ENCODE measurements around the gene CLSTN3. TPM values are rescaled to one million over a fixed set of nuclear protein-coding genes. Genes with fewer than 3 reads are reported as not detected.
A peak's percentile ranks its signal among the peaks of the same experiment; 100 is the strongest.

CLSTN3 gene
- total and polyA plus RNA-seq, 2 of the 8 experiments (the other 6 are each of a cell fraction or from before 2014, with no cell fraction given) = 20.4 to 26.3 TPM

DNA sequence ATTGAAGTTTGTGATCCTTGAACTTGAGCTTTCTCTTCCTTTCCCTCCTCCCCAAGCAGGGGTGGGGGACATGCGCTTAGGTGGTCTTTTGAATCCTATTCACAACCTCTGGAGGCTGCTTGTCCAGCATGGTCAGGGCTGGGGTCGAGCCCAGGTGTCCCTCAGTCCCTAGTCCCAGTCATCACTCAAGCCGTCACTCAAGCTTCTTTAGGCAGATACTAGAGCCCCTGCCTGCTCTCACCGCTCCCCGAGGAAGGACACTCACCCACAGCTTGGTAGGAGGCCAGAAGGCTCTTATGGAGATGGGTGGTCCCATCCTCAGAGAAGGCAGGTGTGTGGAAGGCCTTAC is 20.6 kb upstream of the CLSTN3 start:
- H3K14ac ChIP-seq (ENCODE audit: insufficient read length) = no peak overlapping the region
- DNase-seq (ENCODE audit: low read depth in 1 of 2, low spot score in 2 of 2) (no peak), FAIRE-seq (no peak)
- H2BK12ac ChIP-seq (ENCODE audit: low read depth, low read length) = peak overlapping the region; percentile 62; the same call in 1 of the 2 replicates
- peaks cover 4% of the 10 kb centered on the region for H3K23me2 ChIP-seq (ENCODE audit: low read depth, low read length)
- H2AK5ac ChIP-seq (ENCODE audit: low read depth, low read length) = no peak overlapping the region
- no peak overlapping the region for H2BK120ac ChIP-seq (replicated peaks; ENCODE audit: low read depth, low read length)
- 0 out of 7 replicates have a peak, but pooled peaks cover 0 to 2% (median 0%) of the 10 kb centered on the region in 4 experiments for H3K4me1 ChIP-seq (replicated peaks in 1 of 4; ENCODE audit: control insufficient read depth in 3 of 4, insufficient read depth in 4 of 4, low read length in 3 of 4)
- H2BK5ac ChIP-seq (ENCODE audit: low read depth, low read length) = 0 out of 2 replicates have a peak overlapping the region, but pooled peaks have one; percentile 9
- H4K5ac ChIP-seq (ENCODE audit: insufficient read length, low read depth, low read length) = no peak overlapping the region
- no peaks in the 10 kb centered on the region; a peak in 1 of 8 replicates for H3K36me3 ChIP-seq (ENCODE audit: control insufficient read depth in 2 of 4, insufficient read depth in 4 of 4, low read length in 3 of 4)
- no peak overlapping the region for H3K4ac ChIP-seq (replicated peaks; ENCODE audit: insufficient read length, low read depth, low read length)
- H3K18ac ChIP-seq (ENCODE audit: extremely low read depth, low read length) = no peak overlapping the region
- H3K9me3 ChIP-seq (ENCODE audit: insufficient read depth in 2 of 2, low read depth in 1 of 2, low read length in 1 of 2) = peaks cover 0 to 3% of the 10 kb centered on the region in 2 experiments; a peak in 2 of 4 replicates
- ChIA-PET CTCF (ENCODE audit: partially characterized antibody) (interaction anchor here (0.6 to 4.2 kb wide), 31 partner anchors 8 to 193 kb away, joined by 3 to 51 read pairs (median 5); partner anchors contain the start of genes C12orf57, C1R, C1S and LPCAT3), POLR2A (ENCODE audit: partially characterized antibody) (interaction anchor here (0.6 to 4.9 kb wide), 17 partner anchors 9 to 184 kb away, joined by 3 to 42 read pairs (median 10); partner anchors contain the start of genes C12orf57, C1R, C1S and CLSTN3)
- no peak overlapping the region for H3K9ac ChIP-seq (replicated peaks in 1 of 4; ENCODE audit: extremely low read depth in 1 of 4, low read depth in 3 of 4, low read length in 3 of 4)
- no peaks in the 10 kb centered on the region for H3K79me1 ChIP-seq (ENCODE audit: low read depth, low read length)
- H4K8ac ChIP-seq (ENCODE audit: extremely low read depth, insufficient read depth, low read length) = no peak overlapping the region
- peak overlapping the region; percentile 75; the same call in 1 of the 2 replicates for H2BK20ac ChIP-seq (ENCODE audit: low read length)
- no peak overlapping the region for H3K56ac ChIP-seq (replicated peaks; ENCODE audit: insufficient read length, low read depth, low read length)
- peak overlapping the region in 1 of 4 experiments; percentile 80; a peak in 1 of 8 replicates for H3K4me3 ChIP-seq (ENCODE audit: extremely low read depth in 1 of 4, insufficient read depth in 2 of 4, low read depth in 3 of 4, low read length in 4 of 4)
- WGBS, 2 experiments (ENCODE audit: extremely low coverage in 1 of 2, insufficient coverage in 1 of 2, insufficient read length in 1 of 2, insufficient replicate concordance in 2 of 2, low coverage in 1 of 2, low lambda C conversion rate in 2 of 2, missing lambda C conversion rate in 1 of 2) = 84% methylated on average over 4 of the region's 5 CpGs; no CpG with 5 or more reads in 1 of the 2 experiments
- H4K20me1 ChIP-seq (replicated peaks in 1 of 2; ENCODE audit: control insufficient read depth in 1 of 2, insufficient read depth in 2 of 2, low read length in 2 of 2) = peaks cover 0 to 1% of the 10 kb centered on the region in 2 experiments
- no peaks in the 10 kb centered on the region for H3K79me2 ChIP-seq (ENCODE audit: control insufficient read depth in 1 of 2, insufficient read depth in 2 of 2, low read length in 2 of 2)
- H3K23ac ChIP-seq (ENCODE audit: insufficient read length) = no peak overlapping the region
- H2BK15ac ChIP-seq (ENCODE audit: low read length) = no peak overlapping the region
- H3K27ac ChIP-seq (ENCODE audit: low read depth, low read length) = no peak overlapping the region
- H4K91ac ChIP-seq (replicated peaks; ENCODE audit: insufficient read length, low read length) = no peak overlapping the region
- H2AFZ ChIP-seq (ENCODE audit: low read length) = no peak overlapping the region
- peak overlapping the region; percentile 78 to 84; a peak in 3 of 4 replicates for H3K4me2 ChIP-seq (ENCODE audit: insufficient read depth in 1 of 2, low read depth in 2 of 2, low read length in 2 of 2)
- H3K27me3 ChIP-seq (replicated peaks in 1 of 4; ENCODE audit: control insufficient read depth in 3 of 4, extremely low read depth in 1 of 4, insufficient read depth in 3 of 4, low read length in 3 of 4) = no peaks in the 10 kb centered on the region
- TF ChIP-seq HDAC6 (IDR thresholded peaks at IDR 0.05; ENCODE audit: low read depth, low read length) = no peak
- no peak for TF ChIP-seq CBX5 (IDR thresholded peaks at IDR 0.05; ENCODE audit: low read depth, low read length)
- no peak for TF ChIP-seq EP300 (IDR thresholded peaks at IDR 0.05; ENCODE audit: borderline replicate concordance in 1 of 2, low read depth in 2 of 2, low read length in 2 of 2)
- no peak for TF ChIP-seq POLR2A (IDR thresholded peaks at IDR 0.05; ENCODE audit: control extremely low read depth in 1 of 2, low read depth in 2 of 2, low read length in 2 of 2)
- TF ChIP-seq PHF8 (conservative IDR thresholded peaks at IDR 0.05; ENCODE audit: low read depth, low read length) = no peak
- TF ChIP-seq EGR1 (IDR thresholded peaks at IDR 0.05; ENCODE audit: borderline replicate concordance, low read depth, low read length) = no peak
- no peak for TF ChIP-seq KDM4A (IDR thresholded peaks at IDR 0.05; ENCODE audit: low read depth, low read length, severe bottlenecking)
- no peak for TF ChIP-seq POLR2AphosphoS5 (IDR thresholded peaks at IDR 0.05; ENCODE audit: low read depth, low read length)
- TF ChIP-seq SAP30 (IDR thresholded peaks at IDR 0.05; ENCODE audit: insufficient read depth, insufficient replicate concordance, low read length) = no peak
- no peak for TF ChIP-seq HDAC2 (IDR thresholded peaks at IDR 0.05; ENCODE audit: borderline replicate concordance in 1 of 2, low read depth in 2 of 2, low read length in 2 of 2)
- TF ChIP-seq CTBP2 (IDR thresholded peaks at IDR 0.05; ENCODE audit: borderline replicate concordance, insufficient read depth, insufficient read length, low read length) = no peak
